HepG2 (cell line): ENCODE measurements around the gene ZBTB21.

Experiments used
- EZH2 ChIP-seq: conservative IDR thresholded peaks from 2 replicates; pipeline ENCODE4 v1.6.1; 2012; ENCODE audit warnings: mild to moderate bottlenecking, low read depth, low read length, moderate library complexity
- RAD21 ChIP-seq: fragments of 450-650 bp; formaldehyde crosslinking; IDR thresholded peaks from 2 replicates; pipeline ENCODE4 v1.5.0; 2020; ENCODE audit warnings: mild to moderate bottlenecking
- ZNF235 ChIP-seq: sonication (generic); formaldehyde crosslinking; IDR thresholded peaks from 2 replicates; pipeline ENCODE4 v1.8.1; 2023; ENCODE audit warnings: mild to moderate bottlenecking, missing genetic modification reagents, borderline replicate concordance
- ZNF317 ChIP-seq: sonication (generic); formaldehyde crosslinking; IDR thresholded peaks from 2 replicates; pipeline ENCODE4 v1.5.0; 2020; ENCODE audit warnings: mild to moderate bottlenecking, missing genetic modification reagents
- ZNF354B ChIP-seq: sonication (generic); formaldehyde crosslinking; IDR thresholded peaks from 2 replicates; pipeline ENCODE4 v1.8.0; 2022; ENCODE audit warnings: mild to moderate bottlenecking, missing genetic modification reagents
- ZNF44 ChIP-seq: sonication (generic); formaldehyde crosslinking; IDR thresholded peaks from 2 replicates; pipeline ENCODE4 v1.5.1; 2020; ENCODE audit warnings: mild to moderate bottlenecking, missing genetic modification reagents
- ZNF768 ChIP-seq: sonication (generic); formaldehyde crosslinking; IDR thresholded peaks from 2 replicates; pipeline ENCODE4 v1.4.0; 2020; ENCODE audit warnings: missing genetic modification reagents
- TF ChIP-seq, protein P1 (sequence below): sonication (generic); formaldehyde crosslinking; IDR thresholded peaks from 2 replicates; pipeline ENCODE4 v1.8.1; 2023; ENCODE audit warnings: mild to moderate bottlenecking, inconsistent platforms, moderate library complexity, missing genetic modification reagents, borderline replicate concordance
- TF ChIP-seq, protein P2 (sequence below): sonication (generic); formaldehyde crosslinking; IDR thresholded peaks from 2 replicates; pipeline ENCODE4 v1.4.0; 2020; ENCODE audit warnings: low read depth, mild to moderate bottlenecking, missing genetic modification reagents
- TF ChIP-seq, protein P3 (sequence below): sonication (generic); formaldehyde crosslinking; IDR thresholded peaks from 2 replicates; pipeline ENCODE4 v1.9.0; 2021; ENCODE audit warnings: missing genetic modification reagents, borderline replicate concordance

DNA sequence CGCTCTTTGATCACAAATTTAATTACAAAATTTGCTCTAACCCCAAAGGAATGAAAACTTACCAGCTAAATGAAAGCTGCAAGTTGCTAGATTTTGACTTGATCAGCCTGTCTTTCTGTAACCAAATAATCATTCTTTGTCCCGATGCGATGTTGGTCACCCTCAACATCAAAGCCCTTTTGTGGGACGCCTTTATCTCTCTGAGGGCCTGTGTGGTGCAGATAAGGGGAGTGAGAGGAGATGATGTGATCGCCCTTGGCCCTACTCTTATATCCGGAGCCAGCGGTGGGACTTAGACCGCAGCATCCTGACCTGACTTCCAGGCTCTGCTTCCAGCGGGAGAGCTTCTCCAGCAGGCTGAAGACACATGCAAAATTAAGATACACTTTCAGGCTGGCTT, 41.6 kb upstream of the ZBTB21 start:
- TF ChIP-seq ZNF768 (CRISPR knock-in tag) (no peak), EZH2 (no peak), ZNF235 (CRISPR knock-in tag) (no peak), ZNF44 (CRISPR knock-in tag) (no peak), RAD21 (CRISPR knock-in tag) (no peak), ZNF354B (CRISPR knock-in tag) (no peak), ZNF317 (CRISPR knock-in tag) (no peak)
- TF ChIP-seq, protein P1, sequence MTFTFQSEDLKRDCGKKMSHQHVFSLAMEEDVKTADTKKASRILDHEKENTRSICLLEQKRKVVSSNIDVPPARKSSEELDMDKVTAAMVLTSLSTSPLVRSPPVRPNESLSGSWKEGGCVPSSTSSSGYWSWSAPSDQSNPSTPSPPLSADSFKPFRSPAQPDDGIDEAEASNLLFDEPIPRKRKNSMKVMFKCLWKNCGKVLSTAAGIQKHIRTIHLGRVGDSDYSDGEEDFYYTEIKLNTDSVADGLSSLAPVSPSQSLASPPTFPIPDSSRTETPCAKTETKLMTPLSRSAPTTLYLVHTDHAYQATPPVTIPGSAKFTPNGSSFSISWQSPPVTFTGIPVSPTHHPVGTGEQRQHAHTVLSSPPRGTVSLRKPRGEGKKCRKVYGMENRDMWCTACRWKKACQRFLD (CRISPR knock-in tag), result no peak
- TF ChIP-seq, protein P2, sequence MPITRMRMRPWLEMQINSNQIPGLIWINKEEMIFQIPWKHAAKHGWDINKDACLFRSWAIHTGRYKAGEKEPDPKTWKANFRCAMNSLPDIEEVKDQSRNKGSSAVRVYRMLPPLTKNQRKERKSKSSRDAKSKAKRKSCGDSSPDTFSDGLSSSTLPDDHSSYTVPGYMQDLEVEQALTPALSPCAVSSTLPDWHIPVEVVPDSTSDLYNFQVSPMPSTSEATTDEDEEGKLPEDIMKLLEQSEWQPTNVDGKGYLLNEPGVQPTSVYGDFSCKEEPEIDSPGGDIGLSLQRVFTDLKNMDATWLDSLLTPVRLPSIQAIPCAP (CRISPR knock-in tag), result no peak
- TF ChIP-seq, protein P3, sequence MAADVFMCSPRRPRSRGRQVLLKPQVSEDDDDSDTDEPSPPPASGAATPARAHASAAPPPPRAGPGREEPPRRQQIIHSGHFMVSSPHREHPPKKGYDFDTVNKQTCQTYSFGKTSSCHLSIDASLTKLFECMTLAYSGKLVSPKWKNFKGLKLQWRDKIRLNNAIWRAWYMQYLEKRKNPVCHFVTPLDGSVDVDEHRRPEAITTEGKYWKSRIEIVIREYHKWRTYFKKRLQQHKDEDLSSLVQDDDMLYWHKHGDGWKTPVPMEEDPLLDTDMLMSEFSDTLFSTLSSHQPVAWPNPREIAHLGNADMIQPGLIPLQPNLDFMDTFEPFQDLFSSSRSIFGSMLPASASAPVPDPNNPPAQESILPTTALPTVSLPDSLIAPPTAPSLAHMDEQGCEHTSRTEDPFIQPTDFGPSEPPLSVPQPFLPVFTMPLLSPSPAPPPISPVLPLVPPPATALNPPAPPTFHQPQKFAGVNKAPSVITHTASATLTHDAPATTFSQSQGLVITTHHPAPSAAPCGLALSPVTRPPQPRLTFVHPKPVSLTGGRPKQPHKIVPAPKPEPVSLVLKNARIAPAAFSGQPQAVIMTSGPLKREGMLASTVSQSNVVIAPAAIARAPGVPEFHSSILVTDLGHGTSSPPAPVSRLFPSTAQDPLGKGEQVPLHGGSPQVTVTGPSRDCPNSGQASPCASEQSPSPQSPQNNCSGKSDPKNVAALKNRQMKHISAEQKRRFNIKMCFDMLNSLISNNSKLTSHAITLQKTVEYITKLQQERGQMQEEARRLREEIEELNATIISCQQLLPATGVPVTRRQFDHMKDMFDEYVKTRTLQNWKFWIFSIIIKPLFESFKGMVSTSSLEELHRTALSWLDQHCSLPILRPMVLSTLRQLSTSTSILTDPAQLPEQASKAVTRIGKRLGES, result no peak
